Transverse colon (tissue), 4 donors: Measurements from ENCODE around the gene NAV3. TPM values are rescaled to one million over a fixed set of nuclear protein-coding genes. Genes with fewer than 3 reads are reported as not detected.
A peak's percentile ranks its signal among the peaks of the same experiment; 100 is the strongest.

Experiments
- DNase-seq: peaks from one replicate; pipeline ENCODE4 v3.0.0-alpha.2; 2019
- H3K27ac ChIP-seq, 4 donors: fragments of 200-600 bp; sonication (generic); 2 replicates each; pipeline ENCODE4 v1.5.1; 2016 to 2018; ENCODE audit warnings: inconsistent platforms in 4 of 4
- H3K27me3 ChIP-seq: fragments of 200-600 bp; sonication (generic); 2 replicates; pipeline ENCODE4 v1.5.1; 2017; ENCODE audit warnings: inconsistent platforms
- H3K36me3 ChIP-seq, 4 donors: fragments of 200-600 bp; sonication (generic); 2 replicates each; pipeline ENCODE4 v1.5.1; 2017 to 2019; ENCODE audit warnings: inconsistent platforms in 4 of 4
- H3K4me1 ChIP-seq, 4 donors: fragments of 200-600 bp; sonication (generic); 2 replicates each; pipeline ENCODE4 v1.5.1; 2017 to 2020; ENCODE audit warnings: inconsistent platforms in 4 of 4
- H3K4me3 ChIP-seq, 4 donors: fragments of 200-600 bp; sonication (generic); 1 replicate in 1 of 4; 2 replicates in 3 of 4; pipeline versions ENCODE4 v1.5.1 to v1.6.1; 2017 to 2019; ENCODE audit warnings: inconsistent platforms in 4 of 4
- H3K9me3 ChIP-seq, 2 donors: fragments of 200-600 bp; sonication (generic); 2 replicates each; pipeline ENCODE4 v1.5.1; 2017 to 2019; ENCODE audit warnings: inconsistent platforms in 2 of 2
- CTCF ChIP-seq, 5 experiments: fragments of 200-600 bp in 3 of 5; fragments of 450-650 bp in 2 of 5; sonication (generic) in 3 of 5; IDR thresholded peaks; 1 replicate in 2 of 5; 2 replicates in 3 of 5; pipeline ENCODE4 v1.5.1; 2016 to 2017; ENCODE audit warnings: antibody characterized with exemption in 5 of 5, inconsistent platforms in 3 of 5, mild to moderate bottlenecking in 2 of 5, moderate library complexity in 1 of 5
- EP300 ChIP-seq: sonication (generic); formaldehyde crosslinking; IDR thresholded peaks from one replicate; pipeline ENCODE4 v1.6.1; 2017; ENCODE audit warnings: antibody characterized with exemption, low read depth
- POLR2A ChIP-seq: fragments of 450-650 bp; IDR thresholded peaks from one replicate; pipeline ENCODE4 v1.6.1; 2016; ENCODE audit warnings: antibody characterized with exemption, mild to moderate bottlenecking, moderate library complexity
- POLR2AphosphoS5 ChIP-seq, 3 donors: sonication (generic); formaldehyde crosslinking; IDR thresholded peaks; one replicate each; pipeline ENCODE4 v1.6.1; 2016; ENCODE audit warnings: antibody characterized with exemption in 3 of 3
- WGBS, 2 donors: methylation state at CpG; one replicate each; pipeline ENCODE4 v1.1.5; 2018; ENCODE audit warnings: low coverage in 1 of 2; 5-methylcytosine and 5-hydroxymethylcytosine counted together
- in situ Hi-C, 4 donors: fragments of 200-750 bp; cut with MboI; loops; one replicate each; pipeline versions ENCODE4 v1.15.0 to v1.15.1; 2017; ENCODE audit warnings: low sequenced_read_pairs in 3 of 4, low pct_ligation_motif_present in 1 of 4, low pct_unique_long_range_greater_than_20kb in 1 of 4
- intact Hi-C: fragments of 100-400 bp; cut with DNase I; formaldehyde crosslinking; loops from one replicate; pipeline ENCODE4 v1.15.1; 2023; ENCODE audit warnings: low total_unique reads
- total RNA-seq, 4 donors: library from RNA; depleted of rRNA; stranded (reverse); fragments of >200 nt; gene quantifications; one replicate each; pipeline ENCODE4 v1.1.0, GENCODE V29; 2016

NAV3 gene
- total RNA-seq, 4 donors from 2014 or later, result 1.1 to 10.6 (median 3.6) TPM

GRCh38 chr12:78226763-78227162 is 396.1 kb downstream of the NAV3 start:
- no peak overlapping the region for H3K27ac ChIP-seq
- no peaks in the 10 kb centered on the region for H3K4me1 ChIP-seq
- DNase-seq, result no peak
- TF ChIP-seq POLR2AphosphoS5 (IDR thresholded peaks at IDR 0.05) (no peak), CTCF (IDR thresholded peaks at IDR 0.05) (no peak), POLR2A (no peak), EP300 (no peak)
- in situ Hi-C loops (no loop called here), intact Hi-C loops (no loop called here)
- H3K4me3 ChIP-seq, result no peak overlapping the region
- H3K9me3 ChIP-seq, result no peaks in the 10 kb centered on the region
- 72 to 74% methylated on average over 6 of the region's 6 CpGs for WGBS, 2 donors
- H3K27me3 ChIP-seq, result no peaks in the 10 kb centered on the region
- no peaks in the 10 kb centered on the region for H3K36me3 ChIP-seq

DNA sequence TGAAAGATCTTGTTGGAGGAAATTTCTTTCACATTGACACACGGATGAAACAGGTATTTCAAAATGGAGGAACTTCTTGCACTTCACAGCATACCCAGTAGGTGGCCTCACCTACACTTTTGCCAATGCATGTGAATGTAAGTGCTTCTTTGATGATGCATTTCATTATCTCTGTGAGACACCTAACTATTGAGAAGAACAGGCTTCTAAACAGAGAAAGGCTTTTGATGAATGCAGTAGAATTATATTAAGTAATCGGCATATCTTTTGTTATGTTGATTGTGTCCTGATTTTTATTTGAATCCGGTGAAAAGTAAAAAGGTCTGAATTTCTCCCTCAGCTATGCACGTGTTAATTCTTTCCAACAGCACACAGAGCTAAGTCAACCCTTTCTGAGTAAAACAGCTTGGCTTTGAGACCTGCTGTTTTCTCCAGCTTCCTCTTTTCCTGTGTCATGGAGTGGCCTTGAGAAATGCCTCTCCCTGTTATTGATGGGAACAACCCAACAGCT is 399.0 kb downstream of the NAV3 start:
- 55 to 57% methylated on average over 4 of the region's 4 CpGs for WGBS, 2 donors
- in situ Hi-C loops, result no loop called here
- Histone ChIP-seq H3K27ac (no peak overlapping the region), H3K27me3 (no peaks in the 10 kb centered on the region), H3K4me3 (no peak overlapping the region), H3K9me3 (no peaks in the 10 kb centered on the region), H3K4me1 (no peaks in the 10 kb centered on the region), H3K36me3 (no peaks in the 10 kb centered on the region)
- intact Hi-C loops, result no loop called here
- DNase-seq, result peak; percentile 44
- TF ChIP-seq POLR2A (no peak), CTCF (IDR thresholded peaks at IDR 0.05) (peak; percentile 45 to 65 (median 60))

GRCh38 chr12:78232756-78233155 is 402.1 kb downstream of the NAV3 start:
- in situ Hi-C loops, result no loop called here
- no peaks in the 10 kb centered on the region for H3K4me1 ChIP-seq
- intact Hi-C loops, result no loop called here
- H3K9me3 ChIP-seq, result no peaks in the 10 kb centered on the region
- no peak for DNase-seq
- WGBS, 2 donors, result 69 to 81% methylated on average over 3 of the region's 3 CpGs
- H3K36me3 ChIP-seq, result no peaks in the 10 kb centered on the region
- H3K27me3 ChIP-seq, result no peaks in the 10 kb centered on the region
- no peak overlapping the region for H3K27ac ChIP-seq
- no peak overlapping the region for H3K4me3 ChIP-seq
- no peak for TF ChIP-seq POLR2A
- TF ChIP-seq POLR2AphosphoS5 (IDR thresholded peaks at IDR 0.05), result no peak
- no peak for TF ChIP-seq CTCF (IDR thresholded peaks at IDR 0.05)
- TF ChIP-seq EP300, result no peak

DNA sequence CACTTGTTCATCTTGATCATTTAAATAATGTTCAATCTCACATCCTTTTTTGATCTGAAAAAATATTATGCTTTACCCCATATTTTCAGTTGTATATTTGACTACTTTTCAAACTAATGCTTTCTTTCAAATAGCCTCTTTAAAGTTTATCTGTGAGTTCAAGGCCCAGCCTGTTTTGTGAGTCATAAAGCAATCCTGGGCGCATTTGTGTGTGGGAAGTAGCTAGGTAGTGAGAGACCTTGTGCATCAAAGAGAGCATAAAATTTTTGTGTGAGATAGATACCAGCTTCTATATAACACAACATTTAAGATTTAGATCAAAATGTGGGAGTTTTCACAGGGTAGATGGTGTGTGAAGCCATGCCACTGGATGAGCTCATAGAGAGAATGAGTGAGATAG is 405.6 kb downstream of the NAV3 start:
- TF ChIP-seq POLR2AphosphoS5 (IDR thresholded peaks at IDR 0.05) (no peak), EP300 (no peak), CTCF (IDR thresholded peaks at IDR 0.05) (no peak), POLR2A (no peak)
- Histone ChIP-seq H3K27ac (no peak overlapping the region), H3K27me3 (no peaks in the 10 kb centered on the region), H3K4me3 (no peak overlapping the region), H3K36me3 (no peaks in the 10 kb centered on the region), H3K4me1 (no peaks in the 10 kb centered on the region), H3K9me3 (no peaks in the 10 kb centered on the region)
- DNase-seq, result no peak
- WGBS, 2 donors, result 54 to 75% methylated on average over 1 of the region's 1 CpG
- in situ Hi-C loops, result no loop called here
- intact Hi-C loops, result no loop called here
